Caco-2 (cell line): ENCODE data around the gene ACTN1. TPM values are rescaled to one million over a fixed set of nuclear protein-coding genes. Genes with fewer than 3 reads are reported as not detected.
A peak's percentile ranks its signal among the peaks of the same experiment; 100 is the strongest.

Experiments
- BruUV-seq: library from RNA; stranded (reverse); fragments of 400-500 nt; replicated peaks from 2 replicates; lab custom pipeline; 2021; lab: Mats Ljungman, UMichigan
- CTCF ChIA-PET: fragments of 300-600 bp; sonication (Branson Sonifier 250); formaldehyde crosslinking; loops from one replicate; lab custom pipeline; 2022; ENCODE audit warnings: antibody characterized with exemption; lab: Charles Lee
- POLR2A ChIA-PET: fragments of 300-600 bp; sonication (Branson Sonifier 250); formaldehyde crosslinking; loops from one replicate; lab custom pipeline; 2022; ENCODE audit warnings: antibody characterized with exemption; lab: Charles Lee
- DNase-seq, 2 experiments: peaks; one replicate each; pipeline versions ENCODE4 v3.0.0 to v3.0.0-alpha.2; 2020 to 2022
- H3K27me3 ChIP-seq: replicated peaks from 2 replicates; pipeline ENCODE4 v1.6.0; 2011; ENCODE audit warnings: low read length; ENCODE audit not compliant: control insufficient read depth, insufficient read depth
- H3K36me3 ChIP-seq: 2 replicates; pipeline ENCODE4 v1.5.1; 2011; ENCODE audit warnings: low read length; ENCODE audit not compliant: control insufficient read depth, insufficient read depth
- H3K4me1 ChIP-seq: fragments of 250-450 bp; sonication (Bioruptor Pico); 2 replicates; pipeline ENCODE4 v1.5.1; 2020; ENCODE audit warnings: mild to moderate bottlenecking
- H3K4me3 ChIP-seq: 2 replicates; pipeline ENCODE4 v1.5.1; 2011; ENCODE audit warnings: low read depth, mild to moderate bottlenecking, control low read depth, low read length
- H3K9me3 ChIP-seq: fragments of 250-450 bp; sonication (Bioruptor Pico); 2 replicates; pipeline ENCODE4 v1.5.1; 2020; ENCODE audit warnings: mild to moderate bottlenecking, moderate library complexity
- H3K27ac Mint-ChIP-seq: one replicate; pipeline ENCODE4 v1.8.0; 2022; ENCODE audit warnings: mixed read lengths; ENCODE audit not compliant: unreplicated experiment
- H3K27me3 Mint-ChIP-seq: one replicate; pipeline ENCODE4 v1.8.0; 2022; ENCODE audit warnings: mixed read lengths; ENCODE audit not compliant: insufficient read depth, unreplicated experiment
- H3K36me3 Mint-ChIP-seq: one replicate; pipeline ENCODE4 v1.8.0; 2022; ENCODE audit warnings: mild to moderate bottlenecking, mixed read lengths; ENCODE audit not compliant: insufficient read depth, unreplicated experiment
- H3K4me1 Mint-ChIP-seq: one replicate; pipeline ENCODE4 v1.8.0; 2022; ENCODE audit warnings: low read depth, mixed read lengths; ENCODE audit not compliant: unreplicated experiment
- H3K4me3 Mint-ChIP-seq: one replicate; pipeline ENCODE4 v1.8.0; 2022; ENCODE audit warnings: mild to moderate bottlenecking, moderate library complexity, mixed read lengths; ENCODE audit not compliant: unreplicated experiment
- H3K9me3 Mint-ChIP-seq: one replicate; pipeline ENCODE4 v1.8.0; 2022; ENCODE audit warnings: mixed read lengths; ENCODE audit not compliant: unreplicated experiment
- CTCF ChIP-seq, 2 experiments: fragments of 200-600 bp in 1 of 2; IDR thresholded peaks; 1 replicate in 1 of 2; 2 replicates in 1 of 2; pipeline versions ENCODE4 v1.5.1 to v1.8.0; 2011 to 2022; ENCODE audit warnings: antibody characterized with exemption in 1 of 2, control low read depth in 1 of 2, inconsistent platforms in 1 of 2, low read depth in 1 of 2, low read length in 1 of 2, mild to moderate bottlenecking in 1 of 2, moderate library complexity in 1 of 2; ENCODE audit not compliant: insufficient read depth in 1 of 2, severe bottlenecking in 1 of 2, unreplicated experiment in 1 of 2
- intact Hi-C: fragments of 100-400 bp; cut with micrococcal nuclease; formaldehyde crosslinking; loops from one replicate; pipeline ENCODE4 v1.10.0; 2022; ENCODE audit not compliant: unreplicated experiment
- total RNA-seq: library from RNA; stranded (reverse); gene quantifications from 2 replicates; pipeline ENCODE4 v1.2.3, GENCODE V29; 2022

ACTN1 gene
- total RNA-seq, 1 experiment from 2014 or later = 170 TPM

GRCh38 chr14:68931063-68931462 is 48.0 kb downstream of the ACTN1 start:
- H3K27ac Mint-ChIP-seq = no peak overlapping the region
- H3K4me3 Mint-ChIP-seq = no peak overlapping the region
- H3K27me3 Mint-ChIP-seq = no peaks in the 10 kb centered on the region
- no peaks in the 10 kb centered on the region for H3K27me3 ChIP-seq
- peaks cover 56% of the 10 kb centered on the region for H3K36me3 Mint-ChIP-seq
- H3K9me3 ChIP-seq = no peaks in the 10 kb centered on the region; the same call in 1 of the 2 replicates
- no peaks in the 10 kb centered on the region for H3K9me3 Mint-ChIP-seq
- ChIA-PET POLR2A (no interaction called here), CTCF (no interaction called here)
- BruUV-seq = no TSS peak
- H3K4me3 ChIP-seq = no peak overlapping the region
- intact Hi-C loops = no loop called here
- 0 out of 2 replicates have a peak, but pooled peaks cover 1% of the 10 kb centered on the region for H3K36me3 ChIP-seq
- peaks cover 5% of the 10 kb centered on the region; the same call in 1 of the 2 replicates for H3K4me1 ChIP-seq
- H3K4me1 Mint-ChIP-seq = peaks cover 11% of the 10 kb centered on the region
- no peak for TF ChIP-seq CTCF (IDR thresholded peaks at IDR 0.05; ENCODE audit: insufficient read depth in 1 of 2, low read depth in 1 of 2, low read length in 1 of 2, severe bottlenecking in 1 of 2, unreplicated experiment in 1 of 2)
- DNase-seq = no peak

GRCh38 chr14:68929623-68930307 is 49.3 kb downstream of the ACTN1 start:
- Histone ChIP-seq H3K4me1 (peaks cover 12% of the 10 kb centered on the region), H3K4me3 (no peak overlapping the region), H3K36me3 (peaks cover 2% of the 10 kb centered on the region), H3K9me3 (no peaks in the 10 kb centered on the region; the same call in 1 of the 2 replicates), H3K27me3 (no peaks in the 10 kb centered on the region)
- Mint-ChIP-seq H3K4me3 (no peak overlapping the region), H3K9me3 (no peaks in the 10 kb centered on the region), H3K4me1 (peaks cover 13% of the 10 kb centered on the region), H3K36me3 (peaks cover 58% of the 10 kb centered on the region), H3K27me3 (no peaks in the 10 kb centered on the region), H3K27ac (no peak overlapping the region)
- CTCF ChIA-PET = no interaction called here
- DNase-seq = no peak
- POLR2A ChIA-PET = no interaction called here
- TF ChIP-seq CTCF (IDR thresholded peaks at IDR 0.05; ENCODE audit: insufficient read depth in 1 of 2, low read depth in 1 of 2, low read length in 1 of 2, severe bottlenecking in 1 of 2, unreplicated experiment in 1 of 2) = no peak
- no TSS peak for BruUV-seq
- intact Hi-C loops = no loop called here

GRCh38 chr14:68928770-68929550 is 50.1 kb downstream of the ACTN1 start:
- H3K36me3 Mint-ChIP-seq = peaks cover 60% of the 10 kb centered on the region
- no peak for TF ChIP-seq CTCF (IDR thresholded peaks at IDR 0.05; ENCODE audit: insufficient read depth in 1 of 2, low read depth in 1 of 2, low read length in 1 of 2, severe bottlenecking in 1 of 2, unreplicated experiment in 1 of 2)
- H3K4me3 Mint-ChIP-seq = no peak overlapping the region
- H3K4me1 Mint-ChIP-seq = peaks cover 18% of the 10 kb centered on the region
- peaks cover 4% of the 10 kb centered on the region for H3K36me3 ChIP-seq
- intact Hi-C loops = no loop called here
- no peaks in the 10 kb centered on the region for H3K27me3 ChIP-seq
- no peak for DNase-seq
- peaks cover 18% of the 10 kb centered on the region for H3K4me1 ChIP-seq
- H3K27ac Mint-ChIP-seq = peak overlapping the region; percentile 65
- no peak overlapping the region for H3K4me3 ChIP-seq
- no peaks in the 10 kb centered on the region for H3K27me3 Mint-ChIP-seq
- H3K9me3 ChIP-seq = no peaks in the 10 kb centered on the region; the same call in 1 of the 2 replicates
- BruUV-seq = no TSS peak
- no peaks in the 10 kb centered on the region for H3K9me3 Mint-ChIP-seq
- POLR2A ChIA-PET = no interaction called here
- CTCF ChIA-PET = no interaction called here
